ENCODE measurements around the gene TPD52L1. TPM values are rescaled to one million over a fixed set of nuclear protein-coding genes. Genes with fewer than 3 reads are reported as not detected.

Gene TPD52L1
- total and polyA plus RNA-seq, 3 donors from 2014 or later: 20.6 to 22.5 (median 22.1) TPM

DNA sequence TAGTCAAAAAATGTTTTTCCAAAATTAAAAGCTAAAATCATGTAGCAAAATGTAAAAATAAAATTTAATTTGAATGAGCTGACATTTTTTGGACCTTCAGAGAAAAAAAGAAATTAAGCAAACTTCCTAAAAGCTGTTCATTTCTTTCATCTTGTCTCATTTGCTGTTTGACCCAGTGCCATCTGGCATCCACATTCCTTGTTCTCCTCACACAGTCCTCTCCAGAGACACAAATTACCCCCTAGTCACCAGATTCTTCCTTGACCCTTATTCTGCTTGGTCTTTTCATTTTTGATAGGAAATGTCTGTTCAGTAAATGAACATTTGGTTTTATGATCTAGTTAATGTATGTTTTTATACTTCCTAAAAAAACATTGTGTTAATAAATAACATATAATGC, 93.0 kb downstream of the TPD52L1 start:
- H3K36me3 ChIP-seq (ENCODE audit: low read depth, missing control alignments): no peaks in the 10 kb centered on the region
- TF ChIP-seq, protein P1, sequence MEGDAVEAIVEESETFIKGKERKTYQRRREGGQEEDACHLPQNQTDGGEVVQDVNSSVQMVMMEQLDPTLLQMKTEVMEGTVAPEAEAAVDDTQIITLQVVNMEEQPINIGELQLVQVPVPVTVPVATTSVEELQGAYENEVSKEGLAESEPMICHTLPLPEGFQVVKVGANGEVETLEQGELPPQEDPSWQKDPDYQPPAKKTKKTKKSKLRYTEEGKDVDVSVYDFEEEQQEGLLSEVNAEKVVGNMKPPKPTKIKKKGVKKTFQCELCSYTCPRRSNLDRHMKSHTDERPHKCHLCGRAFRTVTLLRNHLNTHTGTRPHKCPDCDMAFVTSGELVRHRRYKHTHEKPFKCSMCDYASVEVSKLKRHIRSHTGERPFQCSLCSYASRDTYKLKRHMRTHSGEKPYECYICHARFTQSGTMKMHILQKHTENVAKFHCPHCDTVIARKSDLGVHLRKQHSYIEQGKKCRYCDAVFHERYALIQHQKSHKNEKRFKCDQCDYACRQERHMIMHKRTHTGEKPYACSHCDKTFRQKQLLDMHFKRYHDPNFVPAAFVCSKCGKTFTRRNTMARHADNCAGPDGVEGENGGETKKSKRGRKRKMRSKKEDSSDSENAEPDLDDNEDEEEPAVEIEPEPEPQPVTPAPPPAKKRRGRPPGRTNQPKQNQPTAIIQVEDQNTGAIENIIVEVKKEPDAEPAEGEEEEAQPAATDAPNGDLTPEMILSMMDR (IDR thresholded peaks at IDR 0.05): no peak
- no peak for TF ChIP-seq POLR2A (IDR thresholded peaks at IDR 0.05)
- intact Hi-C loops (cut with DNase I; ENCODE audit: low total_unique reads): no loop called here

GRCh38 chr6:125248136-125248535, 94.6 kb downstream of the TPD52L1 start:
- Histone ChIP-seq H3K4me1 (no peaks in the 10 kb centered on the region), H3K36me3 (ENCODE audit: low read depth, missing control alignments) (no peaks in the 10 kb centered on the region), H3K27ac (no peak overlapping the region), H3K9me3 (no peaks in the 10 kb centered on the region), H3K4me3 (no peak overlapping the region), H3K27me3 (no peaks in the 10 kb centered on the region)
- TF ChIP-seq POLR2A (IDR thresholded peaks at IDR 0.05): no peak
- TF ChIP-seq, protein P1 (IDR thresholded peaks at IDR 0.05): no peak
- 81 to 94% methylated on average over 7 of the region's 7 CpGs for WGBS, 2 donors
- DNase-seq: no peak
- intact Hi-C loops (cut with DNase I; ENCODE audit: low total_unique reads): no loop called here

More for the DNA sequence above, 93.0 kb downstream of the TPD52L1 start:
- Histone ChIP-seq H3K4me3 (no peak overlapping the region), H3K4me1 (no peaks in the 10 kb centered on the region), H3K27me3 (no peaks in the 10 kb centered on the region), H3K27ac (no peak overlapping the region), H3K9me3 (no peaks in the 10 kb centered on the region)
- DNase-seq: no peak

DNA sequence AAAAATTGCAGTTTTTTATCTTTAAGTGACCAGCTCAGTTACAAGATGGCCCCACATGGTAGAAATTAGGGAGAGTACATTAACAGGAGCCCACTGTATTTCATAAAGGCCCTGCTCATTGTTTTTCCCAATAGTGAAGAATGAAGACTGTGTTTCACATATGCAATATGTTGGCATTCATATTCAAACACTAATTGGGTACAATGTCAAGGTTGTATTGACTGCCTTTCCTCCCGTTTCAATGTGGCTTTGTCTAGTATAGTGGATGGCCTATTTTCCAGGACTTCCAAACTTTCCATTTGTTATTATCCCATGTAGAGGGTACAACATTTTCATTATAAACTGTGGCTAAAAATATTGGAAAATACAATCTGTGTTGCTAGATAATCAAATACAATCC, 96.9 kb downstream of the TPD52L1 start:
- Histone ChIP-seq H3K27me3 (no peaks in the 10 kb centered on the region), H3K4me1 (no peaks in the 10 kb centered on the region), H3K9me3 (no peaks in the 10 kb centered on the region), H3K4me3 (no peak overlapping the region), H3K27ac (no peak overlapping the region), H3K36me3 (ENCODE audit: low read depth, missing control alignments) (no peaks in the 10 kb centered on the region)
- no peak for DNase-seq
- intact Hi-C loops (cut with DNase I; ENCODE audit: low total_unique reads): no loop called here
- no peak for TF ChIP-seq POLR2A (IDR thresholded peaks at IDR 0.05)
- TF ChIP-seq, protein P1 (IDR thresholded peaks at IDR 0.05): no peak
- WGBS, 2 donors: 46 to 67% methylated on average over 1 of the region's 1 CpG

DNA sequence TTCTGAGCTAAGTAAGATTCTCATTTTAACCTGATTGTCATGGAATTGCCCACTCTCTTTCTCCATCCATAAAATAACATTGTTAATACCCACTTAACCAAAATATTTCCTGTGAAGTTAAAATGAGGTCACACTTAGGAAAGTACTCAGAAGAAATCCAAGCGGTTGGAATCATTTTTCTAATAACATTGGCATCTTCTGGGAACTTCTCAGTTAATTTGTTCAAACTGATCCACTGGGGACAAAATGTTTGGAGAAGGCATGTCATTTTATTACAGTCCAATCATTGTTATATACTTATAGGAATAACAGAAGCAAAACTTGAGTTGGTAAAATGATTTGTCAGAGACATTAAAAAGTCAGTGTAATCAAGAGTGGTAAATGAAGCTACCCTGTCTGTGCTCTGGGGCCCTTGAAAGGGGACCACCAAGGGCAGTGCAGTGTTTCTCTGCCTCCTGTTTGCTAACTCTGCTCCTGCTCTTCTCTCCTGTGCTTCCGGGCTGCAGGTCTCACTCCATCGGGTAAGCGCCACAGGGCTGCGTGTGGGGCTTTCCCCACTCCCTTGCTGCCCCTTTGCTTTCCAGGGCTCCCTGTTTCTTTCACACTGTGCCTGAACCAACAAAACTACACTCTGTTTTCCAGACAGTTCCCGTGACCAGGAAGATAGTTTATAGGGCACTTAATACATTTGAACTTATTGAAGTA, 98.1 kb downstream of the TPD52L1 start:
- TF ChIP-seq, protein P1 (IDR thresholded peaks at IDR 0.05): no peak
- no peak for TF ChIP-seq POLR2A (IDR thresholded peaks at IDR 0.05)
- Histone ChIP-seq H3K4me1 (no peaks in the 10 kb centered on the region), H3K9me3 (no peaks in the 10 kb centered on the region), H3K27me3 (no peaks in the 10 kb centered on the region), H3K36me3 (ENCODE audit: low read depth, missing control alignments) (no peaks in the 10 kb centered on the region), H3K27ac (no peak overlapping the region), H3K4me3 (no peak overlapping the region)
- intact Hi-C loops (cut with DNase I; ENCODE audit: low total_unique reads): no loop called here
- WGBS, 2 donors: 56 to 57% methylated on average over 6 of the region's 6 CpGs
- no peak for DNase-seq

DNA sequence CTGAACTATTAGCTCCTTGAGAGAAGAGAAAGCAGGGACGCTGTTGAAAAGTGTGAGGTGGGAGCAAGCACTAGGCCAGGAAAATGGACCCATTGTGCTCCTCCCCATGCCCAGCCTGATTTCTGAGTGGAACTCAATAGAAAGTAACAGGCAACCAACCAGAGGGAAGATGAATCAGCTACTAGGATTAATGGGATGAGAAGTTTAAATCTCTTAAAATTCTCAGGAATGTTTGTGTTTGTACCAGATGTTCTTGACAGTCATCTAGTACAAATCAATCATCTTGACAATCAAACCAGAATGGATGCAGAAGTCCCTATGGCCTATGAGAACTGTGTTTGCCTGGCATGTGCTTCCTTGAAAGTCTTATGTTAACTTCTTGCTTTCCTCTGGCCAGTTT, 99.3 kb downstream of the TPD52L1 start:
- intact Hi-C loops (cut with DNase I; ENCODE audit: low total_unique reads): no loop called here
- WGBS, 2 donors: 80 to 90% methylated on average over 1 of the region's 1 CpG
- TF ChIP-seq, protein P1 (IDR thresholded peaks at IDR 0.05): no peak
- no peak for TF ChIP-seq POLR2A (IDR thresholded peaks at IDR 0.05)
- H3K27ac ChIP-seq: no peak overlapping the region
- DNase-seq: no peak
- no peaks in the 10 kb centered on the region for H3K36me3 ChIP-seq (ENCODE audit: low read depth, missing control alignments)
- no peaks in the 10 kb centered on the region for H3K27me3 ChIP-seq
- no peaks in the 10 kb centered on the region for H3K9me3 ChIP-seq
- no peak overlapping the region for H3K4me3 ChIP-seq
- H3K4me1 ChIP-seq: no peaks in the 10 kb centered on the region

Data from testis (tissue), 3 donors.